HG02884 (cell line): ENCODE data around the gene ADTRP.
A peak's percentile ranks its signal among the peaks of the same experiment; 100 is the strongest.
"Not testable (repeated sequence)": the region's sequence is repeated elsewhere in the genome, so short reads cannot be mapped to it uniquely, and the experiment has no call there.

Source experiments
- ATAC-seq: cut with Tn5 transposase; IDR thresholded peaks from one replicate; pipeline ENCODE4 v1.9.1; 2021; ENCODE audit warnings: mild to moderate bottlenecking, moderate library complexity; ENCODE audit not compliant: unreplicated experiment

The ADTRP gene

GRCh38 chr6:11804135-11804534 is 25.5 kb upstream of the ADTRP start:
- no peak for ATAC-seq

- no peak for ATAC-seq
These were observed 25.0 kb upstream of the ADTRP start for GRCh38 chr6:11803591-11803971.

- ATAC-seq, result no peak
These were observed 24.4 kb upstream of the ADTRP start for GRCh38 chr6:11802886-11803590.

GRCh38 chr6:11800531-11800930 is 21.9 kb upstream of the ADTRP start:
- not testable (repeated sequence) for ATAC-seq

GRCh38 chr6:11798538-11798937 is 19.9 kb upstream of the ADTRP start:
- ATAC-seq, result no peak

- no peak for ATAC-seq
These were observed 19.5 kb upstream of the ADTRP start for GRCh38 chr6:11798096-11798495.

- no peak for ATAC-seq
These were observed 18.2 kb upstream of the ADTRP start for GRCh38 chr6:11796829-11797228.

- ATAC-seq, result no peak
These were observed 16.8 kb upstream of the ADTRP start for GRCh38 chr6:11795403-11795802.

- no peak for ATAC-seq
These were observed 14.7 kb upstream of the ADTRP start for GRCh38 chr6:11793277-11793676.

- no peak for ATAC-seq
These were observed 12.9 kb upstream of the ADTRP start for GRCh38 chr6:11791354-11792107.

GRCh38 chr6:11789744-11790143 is 11.1 kb upstream of the ADTRP start:
- no peak for ATAC-seq

- no peak for ATAC-seq
These were observed 9.4 kb upstream of the ADTRP start for GRCh38 chr6:11788043-11788442.

GRCh38 chr6:11785774-11786579 is 7.4 kb upstream of the ADTRP start:
- ATAC-seq, result peak; percentile 95

GRCh38 chr6:11785415-11785773 is 6.8 kb upstream of the ADTRP start:
- peak; percentile 37 for ATAC-seq

- no peak for ATAC-seq
These were observed 5.7 kb upstream of the ADTRP start for GRCh38 chr6:11784341-11784740.

- no peak for ATAC-seq
These were observed 5.0 kb upstream of the ADTRP start for GRCh38 chr6:11783524-11784064.

GRCh38 chr6:11782524-11782923 is 3.9 kb upstream of the ADTRP start:
- no peak for ATAC-seq

- no peak for ATAC-seq
These were observed 1.5 kb upstream of the ADTRP start for GRCh38 chr6:11780097-11780428.

- no peak for ATAC-seq
These were observed 910 bp upstream of the ADTRP start for GRCh38 chr6:11779329-11780096.

GRCh38 chr6:11778036-11778435 is 567 bp downstream of the ADTRP start:
- no peak for ATAC-seq
